K562 (cell line): ENCODE measurements around the gene SLCO6A1.

Source experiments
- CTCF ChIP-seq, 3 experiments: IDR thresholded peaks in 2 of 3; conservative IDR thresholded peaks in 1 of 3; 2 replicates each; pipeline ENCODE4 v1.5.1; 2011 to 2012; ENCODE audit warnings: low read length in 3 of 3, mild to moderate bottlenecking in 3 of 3, control low read depth in 2 of 3, improper control_type of control experiment in 1 of 3, inconsistent platforms in 1 of 3, low read depth in 1 of 3, mixed read lengths in 1 of 3, moderate library complexity in 1 of 3; ENCODE audit not compliant: insufficient read depth in 2 of 3
- JUNB ChIP-seq: fragments of 450-650 bp; formaldehyde crosslinking; conservative IDR thresholded peaks from 2 replicates; pipeline ENCODE4 v1.4.0; 2020; ENCODE audit warnings: mild to moderate bottlenecking
- MCM7 ChIP-seq, 2 experiments: fragments of 450-650 bp; IDR thresholded peaks; 2 replicates each; pipeline ENCODE4 v1.6.1; 2016 to 2018
- NBN ChIP-seq: fragments of 450-650 bp; IDR thresholded peaks from 2 replicates; pipeline ENCODE4 v1.6.1; 2016; ENCODE audit warnings: low read depth, mild to moderate bottlenecking
- ZBTB34 ChIP-seq: fragments of 250-450 bp; sonication (Bioruptor Pico); IDR thresholded peaks from 2 replicates; pipeline ENCODE4 v1.8.0; 2021; ENCODE audit warnings: mild to moderate bottlenecking, moderate library complexity

GRCh38 chr5:102421647-102422046 lies 77.2 kb downstream of the SLCO6A1 start:
- TF ChIP-seq MCM7 (IDR thresholded peaks at IDR 0.05) (no peak), JUNB (CRISPR knock-in tag) (no peak), NBN (no peak), CTCF (IDR thresholded peaks at IDR 0.05 in 2 of 3, conservative IDR thresholded peaks at IDR 0.05 in 1 of 3; ENCODE audit: insufficient read depth in 2 of 3, low read depth in 1 of 3, low read length in 3 of 3) (no peak), ZBTB34 (CRISPR knock-in tag) (no peak)
